Body of pancreas (tissue), 4 donors: ENCODE results near the gene FIGLA. TPM values are rescaled to one million over a fixed set of nuclear protein-coding genes. Genes with fewer than 3 reads are reported as not detected.

ENCODE experiments used
- ATAC-seq: fragments of 150-250 bp; one replicate; pipeline ENCODE4 v1.9.1; 2016
- DNase-seq, 4 donors: peaks; one replicate each; pipeline ENCODE4 v3.0.0-alpha.2; 2019
- H3K27ac ChIP-seq, 4 donors: fragments of 200-600 bp; sonication (generic); 1 replicate in 3 of 4; 2 replicates in 1 of 4; pipeline versions ENCODE4 v1.5.1 to v1.6.1; 2016 to 2019; ENCODE audit warnings: mild to moderate bottlenecking in 1 of 4, mixed read lengths in 1 of 4, moderate library complexity in 1 of 4
- H3K27me3 ChIP-seq, 2 donors: fragments of 200-600 bp; sonication (generic); one replicate each; pipeline ENCODE4 v1.6.0; 2016; ENCODE audit warnings: mild to moderate bottlenecking in 1 of 2
- H3K36me3 ChIP-seq, 2 donors: fragments of 200-600 bp; sonication (generic); replicated peaks in 1 of 2; 2 replicates each; pipeline ENCODE4 v1.5.1; 2016; ENCODE audit warnings: low read depth in 2 of 2; ENCODE audit not compliant: insufficient read depth in 1 of 2
- H3K4me1 ChIP-seq: fragments of 200-600 bp; sonication (generic); one replicate; pipeline ENCODE4 v1.6.0; 2016
- H3K4me3 ChIP-seq, 2 donors: fragments of 200-600 bp; sonication (generic); 1 replicate in 1 of 2; 2 replicates in 1 of 2; pipeline ENCODE4 v1.5.1; 2016 to 2019
- H3K9me3 ChIP-seq, 3 donors: fragments of 200-600 bp; sonication (generic); 1 replicate in 2 of 3; 2 replicates in 1 of 3; pipeline ENCODE4 v1.5.1; 2016
- POLR2A ChIP-seq, 3 donors: fragments of 450-650 bp; IDR thresholded peaks; one replicate each; pipeline ENCODE4 v1.6.1; 2016; ENCODE audit warnings: antibody characterized with exemption in 3 of 3, mild to moderate bottlenecking in 2 of 3
- WGBS, 2 donors: methylation state at CpG; one replicate each; pipeline ENCODE4 v1.1.5; 2017; 5-methylcytosine and 5-hydroxymethylcytosine counted together
- intact Hi-C: fragments of 100-400 bp; cut with DNase I; formaldehyde crosslinking; loops from one replicate; pipeline ENCODE4 v1.15.1; 2023
- total RNA-seq, 2 donors: library from RNA; depleted of rRNA; stranded (reverse); fragments of >200 nt; gene quantifications; one replicate each; pipeline ENCODE4 v1.1.0, GENCODE V29; 2016
- TF ChIP-seq, protein P1 (sequence below), 7 experiments: fragments of 450-650 bp in 4 of 7; fragments of 200-600 bp in 3 of 7; sonication (generic) in 3 of 7; IDR thresholded peaks; one replicate each; pipeline ENCODE4 v1.5.1; 2016 to 2019; ENCODE audit warnings: antibody characterized with exemption in 7 of 7

FIGLA gene
- total RNA-seq, 2 donors from 2014 or later = not detected

DNA sequence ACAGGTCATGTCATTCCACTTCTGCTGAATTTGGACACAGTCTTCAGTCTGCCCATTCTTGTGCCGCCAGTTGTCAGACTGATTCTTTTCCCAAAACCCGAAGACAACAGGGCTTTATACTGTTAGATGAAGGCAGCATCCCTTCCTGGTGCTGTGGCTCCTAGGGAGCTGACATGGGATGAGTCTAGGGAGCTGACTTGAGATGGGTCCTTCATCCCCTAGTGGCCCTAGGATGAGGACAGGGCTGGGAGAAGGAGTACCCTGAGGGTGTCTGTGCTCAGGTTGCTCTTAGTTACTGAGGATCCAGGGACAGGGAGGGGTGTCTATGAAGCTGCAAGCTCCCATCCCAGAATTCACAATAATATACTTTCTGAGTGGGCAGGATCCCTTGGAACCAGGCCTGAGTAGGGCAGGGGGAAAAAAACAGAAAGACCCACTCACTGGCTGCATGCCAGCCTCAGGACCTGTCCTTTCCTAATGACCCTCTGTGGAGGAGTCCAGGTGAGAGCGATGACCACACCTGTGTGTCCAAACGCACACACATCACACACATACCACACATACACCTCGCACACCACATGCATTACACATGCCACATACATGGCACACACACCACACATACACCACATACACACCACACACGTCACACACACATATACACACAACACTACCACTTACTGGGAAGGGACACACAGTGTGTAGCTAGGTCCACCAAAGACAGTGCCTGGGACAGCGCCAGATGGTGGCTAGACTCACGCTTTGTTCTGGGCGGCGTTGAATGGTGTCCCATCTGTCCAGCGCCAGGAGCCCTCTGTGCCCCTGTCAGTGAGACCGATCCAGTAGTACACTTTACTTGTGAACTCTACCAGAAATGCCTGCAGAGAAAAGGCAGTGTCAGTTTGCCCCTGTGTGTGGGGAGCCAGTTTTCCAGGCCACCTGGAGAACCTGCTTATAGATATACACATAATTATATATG lies 18.8 kb upstream of the FIGLA start:
- Histone ChIP-seq H3K4me1 (no peaks in the 10 kb centered on the region), H3K9me3 (no peaks in the 10 kb centered on the region), H3K36me3 (no peaks in the 10 kb centered on the region), H3K4me3 (no peak overlapping the region), H3K27ac (no peak overlapping the region), H3K27me3 (no peaks in the 10 kb centered on the region)
- no peak for TF ChIP-seq POLR2A (IDR thresholded peaks at IDR 0.05)
- TF ChIP-seq, protein P1, sequence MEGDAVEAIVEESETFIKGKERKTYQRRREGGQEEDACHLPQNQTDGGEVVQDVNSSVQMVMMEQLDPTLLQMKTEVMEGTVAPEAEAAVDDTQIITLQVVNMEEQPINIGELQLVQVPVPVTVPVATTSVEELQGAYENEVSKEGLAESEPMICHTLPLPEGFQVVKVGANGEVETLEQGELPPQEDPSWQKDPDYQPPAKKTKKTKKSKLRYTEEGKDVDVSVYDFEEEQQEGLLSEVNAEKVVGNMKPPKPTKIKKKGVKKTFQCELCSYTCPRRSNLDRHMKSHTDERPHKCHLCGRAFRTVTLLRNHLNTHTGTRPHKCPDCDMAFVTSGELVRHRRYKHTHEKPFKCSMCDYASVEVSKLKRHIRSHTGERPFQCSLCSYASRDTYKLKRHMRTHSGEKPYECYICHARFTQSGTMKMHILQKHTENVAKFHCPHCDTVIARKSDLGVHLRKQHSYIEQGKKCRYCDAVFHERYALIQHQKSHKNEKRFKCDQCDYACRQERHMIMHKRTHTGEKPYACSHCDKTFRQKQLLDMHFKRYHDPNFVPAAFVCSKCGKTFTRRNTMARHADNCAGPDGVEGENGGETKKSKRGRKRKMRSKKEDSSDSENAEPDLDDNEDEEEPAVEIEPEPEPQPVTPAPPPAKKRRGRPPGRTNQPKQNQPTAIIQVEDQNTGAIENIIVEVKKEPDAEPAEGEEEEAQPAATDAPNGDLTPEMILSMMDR (IDR thresholded peaks at IDR 0.05) = no peak
- DNase-seq (no peak), ATAC-seq (no peak)
- WGBS, 2 donors = 89% methylated on average over 11 of the region's 12 CpGs
- intact Hi-C loops = no loop called here

DNA sequence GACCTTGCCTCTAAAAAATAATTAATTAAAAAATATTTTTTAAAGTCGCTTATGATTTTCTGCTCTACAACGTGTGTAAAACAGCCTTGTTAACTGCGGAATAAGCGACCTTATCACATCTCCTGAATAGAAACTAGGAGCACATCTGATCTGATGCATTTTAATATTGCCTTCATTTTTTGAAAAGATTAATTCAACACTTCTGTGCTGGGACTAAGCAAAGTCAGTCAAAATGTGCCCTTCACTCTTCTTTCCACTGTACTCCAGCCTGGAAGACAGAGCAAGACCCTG lies 17.3 kb upstream of the FIGLA start:
- H3K4me3 ChIP-seq = no peak overlapping the region
- intact Hi-C loops = no loop called here
- no peak overlapping the region for H3K27ac ChIP-seq
- no peaks in the 10 kb centered on the region for H3K27me3 ChIP-seq
- TF ChIP-seq, protein P1 (IDR thresholded peaks at IDR 0.05) = no peak
- TF ChIP-seq POLR2A (IDR thresholded peaks at IDR 0.05) = no peak
- H3K4me1 ChIP-seq = no peaks in the 10 kb centered on the region
- no peak for DNase-seq
- no peaks in the 10 kb centered on the region for H3K9me3 ChIP-seq
- no peaks in the 10 kb centered on the region for H3K36me3 ChIP-seq
- 82 to 84% methylated on average over 4 of the region's 4 CpGs for WGBS, 2 donors
- no peak for ATAC-seq

DNA sequence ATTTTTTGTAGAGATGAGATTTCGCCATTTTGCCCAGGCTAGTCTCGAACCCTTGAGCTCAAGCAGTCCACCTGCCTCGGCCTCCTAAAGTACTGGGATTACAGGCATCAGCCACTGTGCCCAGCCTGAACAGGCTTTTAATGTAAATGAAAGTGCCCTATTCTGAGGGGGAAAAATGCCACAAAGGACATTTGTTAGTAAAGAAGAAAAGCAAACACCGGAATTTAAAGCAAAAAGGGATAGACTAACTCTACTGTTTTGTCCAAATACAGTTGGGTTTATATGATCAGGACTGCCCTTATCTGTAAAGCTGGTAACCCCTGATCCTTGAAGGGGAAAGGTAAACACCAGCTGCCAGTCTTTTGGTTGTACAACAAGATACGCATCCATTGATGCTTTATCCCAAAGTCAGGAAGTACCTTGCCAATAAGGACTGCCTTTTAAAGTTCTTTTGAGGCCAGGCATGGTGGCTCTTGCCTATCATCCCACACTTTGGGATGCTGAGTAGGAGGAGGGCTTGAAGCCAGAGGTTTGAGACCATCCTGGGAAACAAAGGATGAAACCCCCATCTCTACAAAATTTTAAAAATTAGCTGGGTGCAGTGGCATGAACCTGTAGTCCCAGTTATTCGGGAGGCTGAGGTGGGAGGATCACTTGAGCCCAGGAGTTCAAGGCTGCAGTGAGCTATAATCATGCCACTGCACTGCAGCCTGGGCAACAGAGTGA lies 16.8 kb upstream of the FIGLA start:
- TF ChIP-seq, protein P1 (IDR thresholded peaks at IDR 0.05) = no peak
- no peak for TF ChIP-seq POLR2A (IDR thresholded peaks at IDR 0.05)
- ATAC-seq = no peak

DNA sequence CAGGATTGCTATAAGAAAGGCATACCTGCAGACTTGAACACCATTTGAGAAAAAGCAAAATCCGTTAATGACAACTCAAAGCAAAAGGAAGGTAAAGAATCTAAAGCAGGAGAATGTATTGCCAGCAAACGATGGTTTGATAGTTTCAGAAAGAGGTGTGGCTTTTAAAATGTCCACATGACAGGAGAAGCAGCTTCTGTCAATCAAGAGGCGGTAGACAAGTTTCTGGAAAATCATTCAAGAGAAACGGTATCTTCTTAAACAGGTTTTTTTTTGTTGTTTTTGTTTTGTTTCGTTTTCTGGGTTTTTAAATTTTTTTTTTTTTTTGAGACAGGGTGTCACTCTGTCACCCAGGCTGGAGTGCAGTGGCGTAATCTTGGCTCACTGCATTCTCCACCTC lies 16.2 kb upstream of the FIGLA start:
- Histone ChIP-seq H3K27ac (no peak overlapping the region), H3K4me1 (peaks cover 9% of the 10 kb centered on the region), H3K4me3 (no peak overlapping the region), H3K36me3 (no peaks in the 10 kb centered on the region), H3K27me3 (no peaks in the 10 kb centered on the region), H3K9me3 (no peaks in the 10 kb centered on the region)
- TF ChIP-seq POLR2A (IDR thresholded peaks at IDR 0.05) = no peak
- TF ChIP-seq, protein P1 (IDR thresholded peaks at IDR 0.05) = no peak
- 62 to 67% methylated on average over 6 of the region's 6 CpGs for WGBS, 2 donors
- DNase-seq = no peak
- no peak for ATAC-seq
- intact Hi-C loops = no loop called here

More for the DNA sequence above, 16.8 kb upstream of the FIGLA start:
- Histone ChIP-seq H3K36me3 (no peaks in the 10 kb centered on the region), H3K4me3 (no peak overlapping the region), H3K4me1 (peaks cover 2% of the 10 kb centered on the region), H3K27ac (no peak overlapping the region), H3K9me3 (no peaks in the 10 kb centered on the region), H3K27me3 (no peaks in the 10 kb centered on the region)
- WGBS, 2 donors = 75 to 77% methylated on average over 6 of the region's 6 CpGs
- DNase-seq = no peak
- intact Hi-C loops = no loop called here
